A549 (cell line): Measurements from ENCODE around the gene PGC. TPM values are rescaled to one million over a fixed set of nuclear protein-coding genes. Genes with fewer than 3 reads are reported as not detected.

ENCODE experiments used
- ATAC-seq, 2 experiments: fragments of 200-7000 bp in 1 of 2; fragments of >200 bp in 1 of 2; cut with Nextera tagmentation in 1 of 2; cut with Tn5 transposase in 1 of 2; 3 replicates each; pipeline versions ENCODE4 v1.8.0 to v1.9.1; 2018 to 2020; ENCODE audit warnings: mild to moderate bottlenecking in 1 of 2, moderate library complexity in 1 of 2
- CTCF ChIA-PET: fragments of 300-600 bp; sonication (Branson Sonifier 250); formaldehyde crosslinking; extraction: SDS; loops from one replicate; lab custom pipeline; 2021; ENCODE audit warnings: antibody characterized with exemption, inconsistent platforms; lab: Yijun Ruan, JAX
- POLR2A ChIA-PET: fragments of 350-600 bp; formaldehyde crosslinking; extraction: SDS; loops from one replicate; lab custom pipeline; 2021; ENCODE audit warnings: antibody characterized with exemption, inconsistent platforms; lab: Yijun Ruan, JAX
- DNase-seq, 2 experiments: peaks; one replicate each; pipeline versions ENCODE4 v3.0.0 to v3.0.0-alpha.2; 2011 to 2016; ENCODE audit warnings: low read depth in 1 of 2, low spot score in 1 of 2
- FAIRE-seq: peaks from 2 replicates; lab custom pipeline; 2011; peaks lifted over from hg19 to GRCh38; lab: Jason Lieb, UNC
- H3K27ac ChIP-seq, 2 experiments: fragments of >200 bp; sonication (Bioruptor Twin); formaldehyde crosslinking; 3 replicates each; pipeline ENCODE4 v1.5.1; 2016 to 2017
- H3K4me1 ChIP-seq: fragments of >200 bp; sonication (Bioruptor Twin); formaldehyde crosslinking; 3 replicates; pipeline ENCODE4 v1.6.1; 2016
- H3K4me2 ChIP-seq: fragments of >200 bp; sonication (Bioruptor Twin); formaldehyde crosslinking; 3 replicates; pipeline ENCODE4 v1.6.1; 2016
- H3K4me3 ChIP-seq: fragments of >200 bp; sonication (Bioruptor Twin); formaldehyde crosslinking; 3 replicates; pipeline ENCODE4 v1.5.1; 2016
- H3K9me3 ChIP-seq: fragments of >200 bp; sonication (Bioruptor Twin); formaldehyde crosslinking; 3 replicates; pipeline ENCODE4 v1.6.1; 2016
- BHLHE40 ChIP-seq: IDR thresholded peaks from 2 replicates; pipeline ENCODE4 v1.6.1; 2012; ENCODE audit warnings: low read depth, low read length, inconsistent platforms
- CBX8 ChIP-seq: fragments of 200-600 bp; sonication (generic); IDR thresholded peaks from 2 replicates; pipeline ENCODE4 v1.6.1; 2016
- CEBPB ChIP-seq, 2 experiments: fragments of >200 bp in 1 of 2; sonication (Bioruptor Twin) in 1 of 2; formaldehyde crosslinking in 1 of 2; IDR thresholded peaks; 2 replicates each; pipeline ENCODE4 v1.6.1; 2012 to 2016
- CTCF ChIP-seq: fragments of >200 bp; sonication (Bioruptor Twin); formaldehyde crosslinking; IDR thresholded peaks from 3 replicates; pipeline ENCODE4 v1.5.1; 2016
- E2F6 ChIP-seq: IDR thresholded peaks from 2 replicates; pipeline ENCODE4 v1.6.1; 2012; ENCODE audit warnings: low read depth, borderline replicate concordance
- EHF ChIP-seq: fragments of 250-450 bp; sonication (Bioruptor Pico); IDR thresholded peaks from 2 replicates; pipeline ENCODE4 v1.5.0; 2020; ENCODE audit warnings: mild to moderate bottlenecking
- EP300 ChIP-seq, 2 experiments: fragments of >200 bp; sonication (Bioruptor Twin); formaldehyde crosslinking; IDR thresholded peaks; 2 replicates in 1 of 2; 3 replicates in 1 of 2; pipeline ENCODE4 v1.6.1; 2016 to 2017
- FOSB ChIP-seq: fragments of 250-450 bp; sonication (Bioruptor Pico); IDR thresholded peaks from 2 replicates; pipeline ENCODE4 v1.5.0; 2020; ENCODE audit warnings: mild to moderate bottlenecking, moderate library complexity
- FOXS1 ChIP-seq: fragments of 250-450 bp; sonication (Bioruptor Pico); IDR thresholded peaks from 2 replicates; pipeline ENCODE4 v1.5.0; 2020; ENCODE audit warnings: mild to moderate bottlenecking, moderate library complexity
- HDAC2 ChIP-seq: fragments of 200-600 bp; sonication (generic); IDR thresholded peaks from 2 replicates; pipeline ENCODE4 v1.6.1; 2016
- HOXA7 ChIP-seq: fragments of 250-450 bp; sonication (Bioruptor Pico); IDR thresholded peaks from 2 replicates; pipeline ENCODE4 v1.5.0; 2020; ENCODE audit warnings: mild to moderate bottlenecking, moderate library complexity
- HOXB5 ChIP-seq: fragments of 250-450 bp; sonication (Bioruptor Pico); IDR thresholded peaks from 2 replicates; pipeline ENCODE4 v1.5.0; 2020; ENCODE audit warnings: mild to moderate bottlenecking, moderate library complexity
- KDM1A ChIP-seq: fragments of 200-600 bp; sonication (generic); IDR thresholded peaks from 2 replicates; pipeline ENCODE4 v1.6.1; 2016; ENCODE audit warnings: low read depth, mild to moderate bottlenecking
- KDM5A ChIP-seq: fragments of 200-600 bp; sonication (generic); IDR thresholded peaks from 2 replicates; pipeline ENCODE4 v1.6.1; 2016; ENCODE audit warnings: antibody characterized with exemption, mild to moderate bottlenecking
- MAFK ChIP-seq: fragments of 450-650 bp; IDR thresholded peaks from 2 replicates; pipeline ENCODE4 v1.6.1; 2014; ENCODE audit not compliant: partially characterized antibody
- NFE2L2 ChIP-seq: fragments of 150-350 bp; conservative IDR thresholded peaks from 2 replicates; pipeline ENCODE4 v1.6.1; 2014; ENCODE audit warnings: low read length
- NPAS2 ChIP-seq: fragments of 250-450 bp; sonication (Bioruptor Pico); IDR thresholded peaks from 2 replicates; pipeline ENCODE4 v1.8.0; 2022; ENCODE audit warnings: mild to moderate bottlenecking, moderate library complexity, borderline replicate concordance
- POLR2A ChIP-seq: IDR thresholded peaks from 2 replicates; pipeline ENCODE4 v1.6.1; 2012; ENCODE audit warnings: mild to moderate bottlenecking, low read length
- POLR2AphosphoS2 ChIP-seq: conservative IDR thresholded peaks from 2 replicates; pipeline ENCODE4 v1.6.1; 2012; ENCODE audit warnings: low read length, improper control_type of control experiment, inconsistent platforms
- RARB ChIP-seq: fragments of 250-450 bp; sonication (Bioruptor Pico); IDR thresholded peaks from 2 replicates; pipeline ENCODE4 v1.8.0; 2021; ENCODE audit warnings: mild to moderate bottlenecking, moderate library complexity
- SMC3 ChIP-seq: fragments of >200 bp; sonication (Bioruptor Twin); formaldehyde crosslinking; IDR thresholded peaks from 3 replicates; pipeline ENCODE4 v1.6.1; 2018; ENCODE audit warnings: inconsistent platforms
- TFCP2L1 ChIP-seq: fragments of 250-450 bp; sonication (Bioruptor Pico); IDR thresholded peaks from 2 replicates; pipeline ENCODE4 v1.5.0; 2021; ENCODE audit warnings: mild to moderate bottlenecking
- ZC3H11A ChIP-seq: fragments of 450-650 bp; IDR thresholded peaks from 2 replicates; pipeline ENCODE4 v1.6.1; 2014; ENCODE audit warnings: antibody characterized with exemption, mild to moderate bottlenecking
- ZNF302 ChIP-seq: fragments of 250-450 bp; sonication (Bioruptor Pico); IDR thresholded peaks from 2 replicates; pipeline ENCODE4 v1.9.0; 2021; ENCODE audit warnings: inconsistent platforms, mild to moderate bottlenecking, moderate library complexity
- ZSCAN20 ChIP-seq: fragments of 250-450 bp; sonication (Bioruptor Pico); IDR thresholded peaks from 2 replicates; pipeline ENCODE4 v1.8.0; 2022; ENCODE audit warnings: mild to moderate bottlenecking, moderate library complexity
- WGBS: methylation state at CpG from one replicate; pipeline ENCODE4 v1.1.6; 2017; ENCODE audit errors: missing lambda C conversion rate; 5-methylcytosine and 5-hydroxymethylcytosine counted together
- polyA plus RNA-seq, 4 experiments: library from polyadenylated mRNA; depleted of rRNA in 3 of 4; stranded (reverse); fragments of >200 nt; fragmentation: RNase III in 1 of 4; extraction: RNeasy Plus Mini Kit Qiagen cat#74134 plus additional on column Dnase treatment in 1 of 4; gene quantifications; 2 replicates in 3 of 4; 3 replicates in 1 of 4; pipeline ENCODE4 v1.2.3, GENCODE V29; 2011 to 2017
- TF ChIP-seq, protein P1 (sequence below): fragments of 250-450 bp; sonication (Bioruptor Pico); IDR thresholded peaks from 2 replicates; pipeline ENCODE4 v1.5.0; 2021; ENCODE audit warnings: mild to moderate bottlenecking, moderate library complexity, borderline replicate concordance
- TF ChIP-seq, protein P2 (sequence below): IDR thresholded peaks from 2 replicates; pipeline ENCODE4 v1.6.1; 2012

PGC gene
- polyA plus RNA-seq, 2 of the 4 experiments (the other 2 are of a cell fraction) = not detected

DNA sequence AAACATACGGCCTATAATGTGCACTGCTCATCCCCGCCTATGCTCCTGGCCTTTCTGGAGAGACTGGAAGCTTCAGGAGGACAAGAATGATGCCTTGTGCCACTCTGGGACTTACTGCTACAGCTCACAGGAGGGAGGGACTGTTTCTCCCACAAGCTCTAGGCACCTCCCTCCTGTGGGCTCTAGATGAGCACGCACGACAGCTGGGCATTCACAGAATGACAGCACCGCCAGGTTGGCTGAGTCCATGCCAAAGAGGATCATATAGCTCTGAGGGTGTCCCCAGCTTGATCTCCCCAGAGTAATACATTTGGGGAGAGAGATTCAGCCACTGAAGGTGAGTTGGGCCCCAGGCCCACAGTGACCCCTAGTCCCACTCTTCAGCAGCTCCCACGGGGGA, 10.1 kb upstream of the PGC start (continued):
- TF ChIP-seq, protein P1, sequence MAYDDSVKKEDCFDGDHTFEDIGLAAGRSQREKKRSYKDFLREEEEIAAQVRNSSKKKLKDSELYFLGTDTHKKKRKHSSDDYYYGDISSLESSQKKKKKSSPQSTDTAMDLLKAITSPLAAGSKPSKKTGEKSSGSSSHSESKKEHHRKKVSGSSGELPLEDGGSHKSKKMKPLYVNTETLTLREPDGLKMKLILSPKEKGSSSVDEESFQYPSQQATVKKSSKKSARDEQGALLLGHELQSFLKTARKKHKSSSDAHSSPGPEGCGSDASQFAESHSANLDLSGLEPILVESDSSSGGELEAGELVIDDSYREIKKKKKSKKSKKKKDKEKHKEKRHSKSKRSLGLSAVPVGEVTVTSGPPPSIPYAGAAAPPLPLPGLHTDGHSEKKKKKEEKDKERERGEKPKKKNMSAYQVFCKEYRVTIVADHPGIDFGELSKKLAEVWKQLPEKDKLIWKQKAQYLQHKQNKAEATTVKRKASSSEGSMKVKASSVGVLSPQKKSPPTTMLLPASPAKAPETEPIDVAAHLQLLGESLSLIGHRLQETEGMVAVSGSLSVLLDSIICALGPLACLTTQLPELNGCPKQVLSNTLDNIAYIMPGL (CRISPR knock-in tag) = no peak
- TF ChIP-seq, protein P2, sequence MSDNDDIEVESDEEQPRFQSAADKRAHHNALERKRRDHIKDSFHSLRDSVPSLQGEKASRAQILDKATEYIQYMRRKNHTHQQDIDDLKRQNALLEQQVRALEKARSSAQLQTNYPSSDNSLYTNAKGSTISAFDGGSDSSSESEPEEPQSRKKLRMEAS = no peak
- TF ChIP-seq CEBPB (IDR thresholded peaks at IDR 0.05) (no peak), CTCF (no peak), NPAS2 (CRISPR knock-in tag) (no peak)
- TF ChIP-seq, all 56 proteins: peak for 0

- Histone ChIP-seq H3K27ac (no peak overlapping the region), H3K4me3 (no peak overlapping the region), H3K9me3 (no peaks in the 10 kb centered on the region), H3K4me1 (no peaks in the 10 kb centered on the region), H3K4me2 (no peak overlapping the region)
- CTCF ChIA-PET = interaction anchor here (0.8 to 1.4 kb wide), 5 partner anchors 16 to 388 kb away, joined by 3 read pairs; no protein-coding TSS in a partner anchor
- POLR2A ChIA-PET = no interaction called here
- no peak for ATAC-seq
- 78% methylated on average over 12 of the region's 13 CpGs for WGBS
- TF ChIP-seq BHLHE40 (no peak), EP300 (IDR thresholded peaks at IDR 0.05) (no peak), FOSB (CRISPR knock-in tag) (no peak), HOXA7 (CRISPR knock-in tag) (no peak), CTCF (no peak), POLR2AphosphoS2 (no peak), ZC3H11A (no peak), POLR2A (no peak), ZSCAN20 (CRISPR knock-in tag) (no peak), HOXB5 (CRISPR knock-in tag) (no peak), KDM5A (no peak), FOXS1 (no peak), KDM1A (no peak), NFE2L2 (no peak), CBX8 (no peak), SMC3 (no peak), MAFK (no peak)
- TF ChIP-seq, protein P2 = no peak
- DNase-seq = no peak
- no peak for FAIRE-seq
Measured at GRCh38 chr6:41756354-41756753, 9.2 kb upstream of the PGC start.

GRCh38 chr6:41755895-41756294, 8.7 kb upstream of the PGC start:
- Histone ChIP-seq H3K27ac (no peak overlapping the region), H3K9me3 (no peaks in the 10 kb centered on the region), H3K4me3 (no peak overlapping the region), H3K4me1 (no peaks in the 10 kb centered on the region), H3K4me2 (no peak overlapping the region)
- ChIA-PET CTCF (interaction anchor here (0.8 to 1.4 kb wide), 5 partner anchors 15 to 388 kb away, joined by 3 read pairs; no protein-coding TSS in a partner anchor), POLR2A (no interaction called here)
- no peak for FAIRE-seq
- no peak for DNase-seq
- no peak for ATAC-seq
- 45% methylated on average over 3 of the region's 4 CpGs for WGBS
- TF ChIP-seq E2F6 (no peak), EHF (no peak), HDAC2 (no peak), TFCP2L1 (CRISPR knock-in tag) (no peak), ZSCAN20 (CRISPR knock-in tag) (no peak), RARB (CRISPR knock-in tag) (no peak), ZNF302 (CRISPR knock-in tag) (no peak), NPAS2 (CRISPR knock-in tag) (no peak)
